Fibroblast of mammary gland (primary cell): ENCODE data around the gene TRIP13.
"Not testable (repeated sequence)": the region's sequence is repeated elsewhere in the genome, so short reads cannot be mapped to it uniquely, and the experiment has no call there.

Experiments used
- DNase-seq: peaks from one replicate; pipeline ENCODE4 v3.0.0-alpha.2; 2010; ENCODE audit warnings: low read depth
- H3K4me3 ChIP-seq: 2 replicates; pipeline ENCODE4 v1.5.1; 2011; ENCODE audit warnings: low read depth, mild to moderate bottlenecking, low read length, moderate library complexity; ENCODE audit not compliant: control insufficient read depth
- CTCF ChIP-seq: conservative IDR thresholded peaks from 2 replicates; pipeline ENCODE4 v1.5.1; 2011; ENCODE audit warnings: low read depth, low read length, inconsistent platforms; ENCODE audit not compliant: control insufficient read depth, insufficient read depth

Gene TRIP13

GRCh38 chr5:892394-893136, at the start of gene TRIP13, which contains the start of gene BRD9:
TRIP13 (plus strand) TSS chr5:892884; CDS start chr5:892999, 115 bp downstream.
BRD9 (minus strand) TSS chr5:892801; CDS start chr5:892657, 144 bp downstream.
- peak within 1 kb of the TSS; percentile 92 for H3K4me3 ChIP-seq
- no peak for TF ChIP-seq CTCF
- DNase-seq: peak; percentile 65

- H3K4me3 ChIP-seq, DNase-seq: not testable (repeated sequence)
These were observed 49.3 kb upstream of the TRIP13 start for GRCh38 chr5:843371-843770.

GRCh38 chr5:843926-844325, 48.8 kb upstream of the TRIP13 start:
- not testable (repeated sequence) for DNase-seq, H3K4me3 ChIP-seq

- not testable (repeated sequence) for H3K4me3 ChIP-seq, DNase-seq
These were observed 48.3 kb upstream of the TRIP13 start for GRCh38 chr5:844426-844825.

GRCh38 chr5:845031-845675, 47.5 kb upstream of the TRIP13 start:
- not testable (repeated sequence) for DNase-seq, H3K4me3 ChIP-seq

GRCh38 chr5:845676-846601, 46.7 kb upstream of the TRIP13 start:
- DNase-seq, H3K4me3 ChIP-seq: not testable (repeated sequence)

GRCh38 chr5:846602-847091, 46.0 kb upstream of the TRIP13 start:
- not testable (repeated sequence) for H3K4me3 ChIP-seq, DNase-seq

- H3K4me3 ChIP-seq, DNase-seq: not testable (repeated sequence)
These were observed 45.5 kb upstream of the TRIP13 start for GRCh38 chr5:847212-847611.

- not testable (repeated sequence) for DNase-seq, H3K4me3 ChIP-seq
These were observed 44.9 kb upstream of the TRIP13 start for GRCh38 chr5:847736-848135.

- no peak for DNase-seq
- no peak overlapping the region for H3K4me3 ChIP-seq
- TF ChIP-seq CTCF: no peak
These were observed 44.0 kb upstream of the TRIP13 start for GRCh38 chr5:848671-849111.
